OCI-LY7 (cell line): ENCODE data around the gene CLSTN2. TPM values are rescaled to one million over a fixed set of nuclear protein-coding genes. Genes with fewer than 3 reads are reported as not detected.

Source experiments
- BruUV-seq: library from RNA; stranded (reverse); fragments of 400-500 nt; replicated peaks from 2 replicates; lab custom pipeline; 2021; lab: Mats Ljungman, UMichigan
- CTCF ChIA-PET: fragments of 300-600 bp; sonication (Branson Sonifier 250); formaldehyde crosslinking; loops from one replicate; lab custom pipeline; 2022; ENCODE audit warnings: antibody characterized with exemption; ENCODE audit not compliant: unreplicated experiment; lab: Charles Lee
- POLR2A ChIA-PET: fragments of 300-600 bp; sonication (Branson Sonifier 250); formaldehyde crosslinking; loops from one replicate; lab custom pipeline; 2022; ENCODE audit warnings: antibody characterized with exemption; lab: Charles Lee
- DNase-seq: peaks from one replicate; pipeline ENCODE4 v3.0.0-alpha.2; 2015; ENCODE audit warnings: low spot score
- H2AFZ ChIP-seq: fragments of 200-600 bp; sonication (generic), shearing (Covaris generic); 2 replicates; pipeline ENCODE4 v1.6.1; 2014; ENCODE audit warnings: mild to moderate bottlenecking, antibody characterized with exemption, low read length, moderate library complexity
- H3K27ac ChIP-seq: fragments of 200-600 bp; sonication (generic); 2 replicates; pipeline ENCODE4 v1.5.1; 2014; ENCODE audit warnings: mixed run types, low read depth, mild to moderate bottlenecking, moderate library complexity, low read length, inconsistent platforms; ENCODE audit not compliant: poor library complexity, severe bottlenecking
- H3K36me3 ChIP-seq: fragments of 200-600 bp; sonication (generic); 2 replicates; pipeline ENCODE4 v1.6.1; 2014; ENCODE audit warnings: mild to moderate bottlenecking, antibody characterized with exemption, low read length, moderate library complexity, mixed read lengths; ENCODE audit not compliant: insufficient read depth
- H3K4me1 ChIP-seq: fragments of 200-600 bp; sonication (generic); 2 replicates; pipeline ENCODE4 v1.5.1; 2014; ENCODE audit warnings: mild to moderate bottlenecking, low read length; ENCODE audit not compliant: insufficient read depth, poor library complexity, severe bottlenecking
- H3K4me2 ChIP-seq: fragments of 200-600 bp; sonication (generic); 2 replicates; pipeline ENCODE4 v1.6.1; 2014; ENCODE audit warnings: mild to moderate bottlenecking, low read length
- H3K4me3 ChIP-seq: fragments of 200-600 bp; sonication (generic); 2 replicates; pipeline ENCODE4 v1.5.1; 2014; ENCODE audit warnings: mild to moderate bottlenecking, low read depth, low read length; ENCODE audit not compliant: poor library complexity, severe bottlenecking
- H3K79me2 ChIP-seq: fragments of 200-600 bp; sonication (generic); 2 replicates; pipeline ENCODE4 v1.6.1; 2016; ENCODE audit warnings: low read depth, mild to moderate bottlenecking, low read length, moderate library complexity, mixed read lengths; ENCODE audit not compliant: insufficient read depth
- H3K9me2 ChIP-seq: fragments of 200-600 bp; sonication (generic); 2 replicates; pipeline ENCODE4 v1.6.1; 2016; ENCODE audit warnings: mild to moderate bottlenecking, low read length, mixed read lengths; ENCODE audit not compliant: insufficient read depth
- H3K9me3 ChIP-seq: fragments of 200-600 bp; sonication (generic); 2 replicates; pipeline ENCODE4 v1.6.1; 2014; ENCODE audit warnings: mild to moderate bottlenecking, mixed run types, low read length, mixed read lengths
- H4K20me1 ChIP-seq: fragments of 200-600 bp; sonication (generic); 2 replicates; pipeline ENCODE4 v1.6.1; 2014; ENCODE audit warnings: mild to moderate bottlenecking, antibody characterized with exemption, low read length, moderate library complexity, mixed read lengths; ENCODE audit not compliant: insufficient read depth
- CTCF ChIP-seq: fragments of 200-600 bp; sonication (generic); conservative IDR thresholded peaks from 2 replicates; pipeline ENCODE4 v1.5.1; 2014; ENCODE audit warnings: mild to moderate bottlenecking, antibody characterized with exemption, low read length, moderate library complexity, mixed read lengths
- EZH2phosphoT487 ChIP-seq: fragments of 200-600 bp; sonication (generic); IDR thresholded peaks from 2 replicates; pipeline ENCODE4 v1.6.1; 2018; ENCODE audit warnings: low read depth, borderline replicate concordance, mild to moderate bottlenecking, mixed run types, antibody characterized with exemption, low read length, moderate library complexity, mixed read lengths
- intact Hi-C: fragments of 100-400 bp; cut with micrococcal nuclease; formaldehyde crosslinking; loops from one replicate; pipeline ENCODE4 v1.10.0; 2022; ENCODE audit not compliant: unreplicated experiment
- total RNA-seq, 2 experiments: library from RNA; depleted of rRNA in 1 of 2; stranded (reverse); fragments of >200 nt in 1 of 2; shearing (Covaris generic) in 1 of 2; gene quantifications; 2 replicates each; pipeline ENCODE4 v1.2.3, GENCODE V29; 2014 to 2022

The CLSTN2 gene
- total RNA-seq, 2 experiments from 2014 or later = not detected

DNA sequence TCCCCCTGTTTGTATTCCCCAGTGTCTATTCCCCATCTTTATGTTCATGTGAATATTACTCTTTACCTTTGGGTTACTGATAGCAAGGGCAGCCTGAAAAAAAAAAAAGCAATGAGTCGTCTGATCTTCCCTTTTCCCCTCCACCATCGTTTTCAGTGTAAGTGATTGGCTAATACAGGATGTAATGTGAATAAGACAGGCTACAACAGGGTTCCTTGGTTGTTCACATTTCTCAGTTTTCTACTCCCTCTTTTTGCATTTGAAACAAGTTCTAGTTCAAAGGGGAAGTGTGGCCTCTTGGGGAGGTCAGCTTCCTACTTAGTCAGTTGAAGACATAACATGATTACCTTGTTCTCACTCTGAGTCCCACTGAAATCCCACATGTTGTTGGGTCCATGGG, 464.9 kb downstream of the CLSTN2 start:
- no peak for DNase-seq
- Histone ChIP-seq H3K4me1 (no peaks in the 10 kb centered on the region), H4K20me1 (no peaks in the 10 kb centered on the region), H3K9me3 (no peaks in the 10 kb centered on the region), H3K9me2 (no peaks in the 10 kb centered on the region), H2AFZ (no peak overlapping the region), H3K4me2 (no peak overlapping the region), H3K27ac (no peak overlapping the region), H3K36me3 (no peaks in the 10 kb centered on the region), H3K79me2 (no peaks in the 10 kb centered on the region), H3K4me3 (no peak overlapping the region)
- no TSS peak for BruUV-seq
- ChIA-PET CTCF (no interaction called here), POLR2A (no interaction called here)
- TF ChIP-seq CTCF (no peak), EZH2phosphoT487 (no peak)
- intact Hi-C loops = no loop called here

GRCh38 chr3:140403079-140403478, 468.1 kb downstream of the CLSTN2 start:
- H3K79me2 ChIP-seq = no peaks in the 10 kb centered on the region
- CTCF ChIA-PET = no interaction called here
- H3K36me3 ChIP-seq = no peaks in the 10 kb centered on the region
- H3K4me3 ChIP-seq = no peak overlapping the region
- H3K4me2 ChIP-seq = no peak overlapping the region
- no peaks in the 10 kb centered on the region for H3K4me1 ChIP-seq
- no peaks in the 10 kb centered on the region for H3K9me3 ChIP-seq
- no peak overlapping the region for H3K27ac ChIP-seq
- H3K9me2 ChIP-seq = no peaks in the 10 kb centered on the region
- no peak overlapping the region for H2AFZ ChIP-seq
- no peaks in the 10 kb centered on the region for H4K20me1 ChIP-seq
- POLR2A ChIA-PET = interaction anchor here (1.2 kb wide), 1 partner anchor 11 kb away, joined by 3 read pairs; no protein-coding TSS in a partner anchor
- intact Hi-C loops = no loop called here
- no TSS peak for BruUV-seq
- TF ChIP-seq CTCF (no peak), EZH2phosphoT487 (no peak)
- DNase-seq = no peak

DNA sequence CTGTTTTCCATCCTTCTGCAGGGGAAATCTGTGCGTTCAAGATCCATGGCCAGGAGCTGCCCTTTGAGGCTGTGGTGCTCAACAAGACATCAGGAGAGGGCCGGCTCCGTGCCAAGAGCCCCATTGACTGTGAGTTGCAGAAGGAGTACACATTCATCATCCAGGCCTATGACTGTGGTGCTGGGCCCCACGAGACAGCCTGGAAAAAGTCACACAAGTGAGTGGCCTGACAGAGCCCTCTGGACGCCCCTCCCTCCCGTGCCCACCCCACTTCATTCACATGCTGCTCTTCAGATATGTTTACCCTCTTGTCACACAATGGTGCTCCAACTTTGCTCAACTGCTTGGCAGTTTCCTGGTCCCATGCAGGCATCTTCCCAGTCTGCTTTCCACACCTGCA, 468.6 kb downstream of the CLSTN2 start:
- no peaks in the 10 kb centered on the region for H4K20me1 ChIP-seq
- no TSS peak for BruUV-seq
- intact Hi-C loops = no loop called here
- H3K4me3 ChIP-seq = no peak overlapping the region
- ChIA-PET CTCF (no interaction called here), POLR2A (no interaction called here)
- TF ChIP-seq CTCF (no peak), EZH2phosphoT487 (no peak)
- H3K36me3 ChIP-seq = no peaks in the 10 kb centered on the region
- H2AFZ ChIP-seq = no peak overlapping the region
- DNase-seq = no peak
- no peak overlapping the region for H3K27ac ChIP-seq
- no peaks in the 10 kb centered on the region for H3K79me2 ChIP-seq
- no peak overlapping the region for H3K4me2 ChIP-seq
- no peaks in the 10 kb centered on the region for H3K4me1 ChIP-seq
- no peaks in the 10 kb centered on the region for H3K9me2 ChIP-seq
- H3K9me3 ChIP-seq = no peaks in the 10 kb centered on the region
